ENCODE measurements around the gene LRRC32. TPM values are rescaled to one million over a fixed set of nuclear protein-coding genes. Genes with fewer than 3 reads are reported as not detected.

Gene LRRC32
- total and polyA plus RNA-seq, 9 of the 15 experiments (the other 6 are each of a cell fraction or from before 2014, with no cell fraction given): 0.10 to 0.50 (median 0.19) TPM; not detected in 5

DNA sequence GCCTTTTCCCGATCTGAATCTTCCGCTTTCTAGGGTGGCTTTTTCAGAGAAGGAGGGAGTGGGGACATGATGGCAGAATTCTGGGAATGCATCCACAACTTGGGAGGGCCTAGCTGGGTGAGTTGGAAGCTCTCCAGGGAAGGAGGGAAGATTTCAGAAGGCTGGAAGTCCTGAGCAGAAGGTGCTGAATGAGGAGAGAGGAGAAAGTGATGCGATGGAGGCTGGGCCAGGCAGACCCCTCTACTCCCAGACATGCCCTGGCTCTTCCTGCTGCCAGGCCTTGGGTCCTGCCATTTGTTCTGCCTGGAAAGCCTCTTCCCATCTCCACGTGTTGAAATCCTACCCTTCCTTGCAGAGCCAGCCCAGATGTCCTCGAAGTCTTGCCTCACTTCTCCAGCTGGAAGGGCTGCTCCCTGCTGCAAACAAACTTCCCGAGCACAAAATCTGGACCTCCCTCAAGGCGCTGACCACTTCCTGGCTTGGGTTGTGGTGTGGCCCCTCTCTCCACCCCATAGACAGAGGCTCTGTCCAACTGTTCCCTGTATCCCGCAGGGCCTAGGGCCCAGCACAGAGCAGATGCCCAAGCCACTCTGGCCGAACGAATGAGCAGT lies 16.8 kb downstream of the LRRC32 start (continued):
- TF ChIP-seq HDAC6 (IDR thresholded peaks at IDR 0.05; ENCODE audit: low read depth, low read length) (no peak), ZC3H11A (IDR thresholded peaks at IDR 0.05; ENCODE audit: low read depth, low read length) (no peak), OTX1 (CRISPR knock-in tag; IDR thresholded peaks at IDR 0.05) (no peak), NFYB (IDR thresholded peaks at IDR 0.05; ENCODE audit: extremely low read depth, insufficient read length) (no peak)

DNA sequence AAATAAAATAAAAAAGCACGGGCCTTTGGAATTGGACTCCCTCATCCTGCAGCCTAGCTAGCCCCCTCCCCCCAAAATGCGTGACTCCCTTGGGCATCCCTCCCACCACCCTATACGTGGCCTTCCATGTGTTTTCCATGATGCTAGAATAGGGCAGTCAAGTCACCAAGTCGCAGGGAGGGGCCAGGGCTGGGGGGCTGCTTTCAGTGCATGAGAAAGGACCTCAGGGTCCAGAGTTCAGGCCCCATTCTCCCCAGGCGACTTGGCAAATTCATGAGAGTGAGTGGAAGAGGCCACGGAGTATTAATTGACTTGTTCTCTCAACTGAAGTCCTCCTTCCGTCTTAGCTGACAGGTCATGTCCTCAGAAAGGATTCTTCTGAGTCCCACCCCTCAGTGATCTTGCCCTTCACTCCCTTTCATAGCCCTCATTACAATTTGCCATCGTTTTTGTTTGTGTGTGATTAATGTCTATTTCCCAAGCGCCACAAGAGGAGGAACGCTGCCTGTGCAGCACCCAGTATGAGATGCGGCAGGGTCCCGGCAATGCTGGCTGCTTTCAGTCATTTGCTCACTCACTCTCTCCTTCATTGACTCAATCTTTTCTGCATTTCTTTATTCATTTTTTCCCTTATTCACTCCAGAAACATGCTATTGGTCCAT lies 17.4 kb downstream of the LRRC32 start:
- POLR2A ChIA-PET: no interaction called here
- peak; percentile 67 for FAIRE-seq
- no peak overlapping the region for H3K4me2 ChIP-seq (ENCODE audit: insufficient read depth, low read length)
- H3K4me1 ChIP-seq (replicated peaks in 1 of 2; ENCODE audit: control insufficient read depth in 2 of 2, insufficient read depth in 2 of 2, low read length in 2 of 2): peaks cover 11 to 18% of the 10 kb centered on the region in 2 experiments; a peak in 4 of 5 replicates
- no peaks in the 10 kb centered on the region for H3K9me1 ChIP-seq (ENCODE audit: control insufficient read depth, insufficient read depth, low read length)
- no peak overlapping the region for H3K27ac ChIP-seq (ENCODE audit: extremely low read depth, low read depth, low read length)
- no peaks in the 10 kb centered on the region for H3K79me2 ChIP-seq (ENCODE audit: control insufficient read depth, insufficient read depth, low read length)
- H3K9me3 ChIP-seq (replicated peaks; ENCODE audit: control insufficient read depth, insufficient read depth, low read depth, low read length): no peaks in the 10 kb centered on the region
- H3K27me3 ChIP-seq (ENCODE audit: control insufficient read depth in 2 of 2, insufficient read depth in 2 of 2, low read length in 2 of 2): peaks cover 2 to 5% of the 10 kb centered on the region in 2 experiments; a peak in 1 of 5 replicates
- CTCF ChIA-PET (ENCODE audit: low intra/inter-chr PET ratio): no interaction called here
- H4K20me1 ChIP-seq (replicated peaks; ENCODE audit: control insufficient read depth, insufficient read depth, low read length): no peaks in the 10 kb centered on the region
- no peak overlapping the region for H3K9ac ChIP-seq (ENCODE audit: insufficient read depth in 1 of 2, low read depth in 2 of 2, low read length in 2 of 2)
- H3K36me3 ChIP-seq (ENCODE audit: control insufficient read depth, insufficient read depth, low read length): no peaks in the 10 kb centered on the region
- no peak for TF ChIP-seq KAT7 (CRISPR knock-in tag; IDR thresholded peaks at IDR 0.05; ENCODE audit: borderline replicate concordance)
- TF ChIP-seq, protein P1, sequence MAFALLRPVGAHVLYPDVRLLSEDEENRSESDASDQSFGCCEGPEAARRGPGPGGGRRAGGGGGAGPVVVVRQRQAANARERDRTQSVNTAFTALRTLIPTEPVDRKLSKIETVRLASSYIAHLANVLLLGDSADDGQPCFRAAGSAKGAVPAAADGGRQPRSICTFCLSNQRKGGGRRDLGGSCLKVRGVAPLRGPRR (CRISPR knock-in tag; IDR thresholded peaks at IDR 0.05): no peak
- no peak for TF ChIP-seq KLF10 (CRISPR knock-in tag; IDR thresholded peaks at IDR 0.05)
- no peak for TF ChIP-seq PTRF (tag; IDR thresholded peaks at IDR 0.05)
- no peak for TF ChIP-seq NFIC (IDR thresholded peaks at IDR 0.05)
- TF ChIP-seq, protein P2, sequence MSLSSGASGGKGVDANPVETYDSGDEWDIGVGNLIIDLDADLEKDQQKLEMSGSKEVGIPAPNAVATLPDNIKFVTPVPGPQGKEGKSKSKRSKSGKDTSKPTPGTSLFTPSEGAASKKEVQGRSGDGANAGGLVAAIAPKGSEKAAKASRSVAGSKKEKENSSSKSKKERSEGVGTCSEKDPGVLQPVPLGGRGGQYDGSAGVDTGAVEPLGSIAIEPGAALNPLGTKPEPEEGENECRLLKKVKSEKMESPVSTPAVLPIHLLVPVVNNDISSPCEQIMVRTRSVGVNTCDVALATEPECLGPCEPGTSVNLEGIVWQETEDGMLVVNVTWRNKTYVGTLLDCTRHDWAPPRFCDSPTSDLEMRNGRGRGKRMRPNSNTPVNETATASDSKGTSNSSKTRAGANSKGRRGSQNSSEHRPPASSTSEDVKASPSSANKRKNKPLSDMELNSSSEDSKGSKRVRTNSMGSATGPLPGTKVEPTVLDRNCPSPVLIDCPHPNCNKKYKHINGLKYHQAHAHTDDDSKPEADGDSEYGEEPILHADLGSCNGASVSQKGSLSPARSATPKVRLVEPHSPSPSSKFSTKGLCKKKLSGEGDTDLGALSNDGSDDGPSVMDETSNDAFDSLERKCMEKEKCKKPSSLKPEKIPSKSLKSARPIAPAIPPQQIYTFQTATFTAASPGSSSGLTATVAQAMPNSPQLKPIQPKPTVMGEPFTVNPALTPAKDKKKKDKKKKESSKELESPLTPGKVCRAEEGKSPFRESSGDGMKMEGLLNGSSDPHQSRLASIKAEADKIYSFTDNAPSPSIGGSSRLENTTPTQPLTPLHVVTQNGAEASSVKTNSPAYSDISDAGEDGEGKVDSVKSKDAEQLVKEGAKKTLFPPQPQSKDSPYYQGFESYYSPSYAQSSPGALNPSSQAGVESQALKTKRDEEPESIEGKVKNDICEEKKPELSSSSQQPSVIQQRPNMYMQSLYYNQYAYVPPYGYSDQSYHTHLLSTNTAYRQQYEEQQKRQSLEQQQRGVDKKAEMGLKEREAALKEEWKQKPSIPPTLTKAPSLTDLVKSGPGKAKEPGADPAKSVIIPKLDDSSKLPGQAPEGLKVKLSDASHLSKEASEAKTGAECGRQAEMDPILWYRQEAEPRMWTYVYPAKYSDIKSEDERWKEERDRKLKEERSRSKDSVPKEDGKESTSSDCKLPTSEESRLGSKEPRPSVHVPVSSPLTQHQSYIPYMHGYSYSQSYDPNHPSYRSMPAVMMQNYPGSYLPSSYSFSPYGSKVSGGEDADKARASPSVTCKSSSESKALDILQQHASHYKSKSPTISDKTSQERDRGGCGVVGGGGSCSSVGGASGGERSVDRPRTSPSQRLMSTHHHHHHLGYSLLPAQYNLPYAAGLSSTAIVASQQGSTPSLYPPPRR (CRISPR knock-in tag; IDR thresholded peaks at IDR 0.05; ENCODE audit: borderline replicate concordance): no peak
- no peak for TF ChIP-seq RBM39 (optimal IDR thresholded peaks at IDR 0.05; ENCODE audit: low read depth, low read length)
- in situ Hi-C loops (cut with MboI) (no loop called here), intact Hi-C loops (cut with micrococcal nuclease) (no loop called here)
- WGBS (ENCODE audit: insufficient coverage, low coverage, missing lambda C conversion rate): 25% methylated on average over 12 of the region's 12 CpGs
- BruUV-seq (replicated peaks): no TSS peak
- H2AFZ ChIP-seq (ENCODE audit: low read depth, low read length): peak overlapping the region; percentile 15; the same call in 1 of the 2 replicates
- no peak for DNase-seq (ENCODE audit: extremely low read depth in 1 of 4, low spot score in 3 of 4)
- no peak overlapping the region for H3K4me3 ChIP-seq
- ATAC-seq: no peak
